Activated naive CD4-positive, alpha-beta T cell treated with anti-CD3 and anti-CD28 coated beads, Interleukin-2, amount 50 U/mL, for 24 hours (primary cell): ENCODE results near the gene C9orf78.

Source experiments
- H3K27ac Mint-ChIP-seq: one replicate; pipeline ENCODE4 v1.8.0; 2021; ENCODE audit warnings: mild to moderate bottlenecking, mixed read lengths
- H3K27me3 Mint-ChIP-seq: one replicate; pipeline ENCODE4 v1.8.0; 2021; ENCODE audit warnings: mixed read lengths
- H3K36me3 Mint-ChIP-seq: one replicate; pipeline ENCODE4 v1.8.0; 2021; ENCODE audit warnings: mixed read lengths
- H3K4me1 Mint-ChIP-seq: one replicate; pipeline ENCODE4 v1.8.0; 2021; ENCODE audit warnings: mixed read lengths
- H3K4me3 Mint-ChIP-seq: one replicate; pipeline ENCODE4 v1.8.0; 2021; ENCODE audit warnings: mild to moderate bottlenecking, mixed read lengths
- H3K9me3 Mint-ChIP-seq: one replicate; pipeline ENCODE4 v1.8.0; 2021; ENCODE audit warnings: mixed read lengths

Gene C9orf78, protein sequence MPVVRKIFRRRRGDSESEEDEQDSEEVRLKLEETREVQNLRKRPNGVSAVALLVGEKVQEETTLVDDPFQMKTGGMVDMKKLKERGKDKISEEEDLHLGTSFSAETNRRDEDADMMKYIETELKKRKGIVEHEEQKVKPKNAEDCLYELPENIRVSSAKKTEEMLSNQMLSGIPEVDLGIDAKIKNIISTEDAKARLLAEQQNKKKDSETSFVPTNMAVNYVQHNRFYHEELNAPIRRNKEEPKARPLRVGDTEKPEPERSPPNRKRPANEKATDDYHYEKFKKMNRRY

DNA sequence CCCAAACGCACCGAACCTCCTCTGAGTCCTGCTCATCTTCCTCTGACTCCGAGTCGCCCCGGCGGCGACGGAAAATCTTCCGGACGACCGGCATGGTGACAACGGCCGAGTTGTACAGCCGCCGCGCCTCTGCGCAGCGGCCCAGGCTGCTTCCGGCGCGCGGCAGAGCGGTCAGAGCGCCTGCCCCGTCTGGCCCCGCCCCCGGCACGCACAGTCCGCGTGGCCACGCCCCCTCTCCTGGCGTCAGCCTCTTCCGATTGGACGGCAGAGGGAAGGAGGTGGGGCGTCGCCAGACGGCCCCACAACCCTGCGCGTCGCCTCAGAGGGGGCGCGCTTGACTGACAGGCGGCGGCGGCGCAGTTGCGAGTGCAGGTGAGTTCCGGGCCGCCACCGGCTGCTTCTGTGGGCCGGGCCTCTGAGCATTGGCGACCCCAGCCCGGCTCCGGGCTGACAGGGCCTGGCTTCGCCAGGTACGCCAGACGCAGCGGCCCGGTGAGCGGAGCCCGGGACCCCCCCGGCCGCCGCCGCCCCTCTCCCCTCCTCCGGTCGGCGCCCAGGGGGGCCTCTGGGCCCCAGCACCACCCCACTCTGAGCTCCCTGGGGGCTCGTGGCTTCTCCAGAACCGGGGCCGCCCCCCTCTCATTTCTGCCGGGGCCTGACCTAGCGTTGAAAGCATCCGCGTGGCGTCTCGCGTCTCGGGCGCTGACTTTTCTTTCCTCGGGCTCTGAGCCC lies at the start of gene C9orf78, which contains the start of gene USP20:
Gene C9orf78, minus strand, starts transcription at position 148 of the 732 bp plus-strand sequence. Its CDS starts 54 bp downstream, at position 94.
Gene USP20, plus strand, starts transcription at position 331 of the 732 bp plus-strand sequence. CDS start 17,098 bp downstream, outside the sequence.
- peak within 1 kb of the TSS; percentile 98 for H3K27ac Mint-ChIP-seq
- H3K9me3 Mint-ChIP-seq = no peaks in the 10 kb centered on the region
- H3K36me3 Mint-ChIP-seq = peaks cover 6% of the 10 kb centered on the region
- H3K4me3 Mint-ChIP-seq = peak within 1 kb of the TSS; percentile 98
- peaks cover 62% of the 10 kb centered on the region for H3K4me1 Mint-ChIP-seq
- no peaks in the 10 kb centered on the region for H3K27me3 Mint-ChIP-seq

DNA sequence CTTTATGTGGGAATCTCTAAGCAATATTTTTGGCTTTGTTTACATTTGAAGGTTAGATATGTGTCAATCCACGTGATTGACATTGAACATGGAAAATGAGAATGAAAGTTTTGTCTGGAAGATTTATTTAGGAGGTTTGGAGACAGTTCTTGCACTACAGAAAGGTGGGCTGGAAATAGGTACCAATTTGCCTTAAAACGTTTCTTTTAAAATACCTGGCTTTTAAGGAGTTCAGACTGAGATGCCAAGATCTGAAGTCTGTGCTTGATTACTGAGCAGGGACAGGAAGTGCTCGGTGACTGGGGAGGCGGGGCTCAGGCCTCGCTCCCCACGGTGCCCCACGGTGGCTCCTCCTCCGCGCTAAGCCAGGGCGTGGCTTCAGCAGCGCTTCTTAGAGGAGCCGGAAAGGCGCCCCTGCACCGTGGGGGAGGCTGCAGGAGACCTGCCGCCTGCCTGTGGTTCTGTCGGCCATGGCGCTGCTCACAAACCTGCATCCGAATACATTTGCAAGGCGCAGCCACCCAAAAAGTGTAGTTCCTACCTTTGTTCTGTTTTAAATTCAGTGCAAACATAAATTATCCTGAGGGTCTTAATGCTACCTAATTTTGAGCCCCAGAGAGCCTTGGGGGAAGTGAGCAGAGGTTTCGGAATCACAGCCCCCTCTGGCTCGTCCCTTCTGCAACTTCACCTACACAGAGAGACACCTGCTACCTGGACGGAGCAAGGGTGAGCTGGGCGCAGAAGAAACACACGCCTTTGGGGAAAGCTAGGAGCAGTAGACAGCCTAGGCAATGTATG lies 49.3 kb upstream of the C9orf78 start:
- Mint-ChIP-seq H3K4me3 (peak overlapping the region; percentile 89), H3K27me3 (no peaks in the 10 kb centered on the region), H3K4me1 (peaks cover 46% of the 10 kb centered on the region), H3K9me3 (no peaks in the 10 kb centered on the region), H3K27ac (peak overlapping the region; percentile 97), H3K36me3 (peaks cover 3% of the 10 kb centered on the region)

DNA sequence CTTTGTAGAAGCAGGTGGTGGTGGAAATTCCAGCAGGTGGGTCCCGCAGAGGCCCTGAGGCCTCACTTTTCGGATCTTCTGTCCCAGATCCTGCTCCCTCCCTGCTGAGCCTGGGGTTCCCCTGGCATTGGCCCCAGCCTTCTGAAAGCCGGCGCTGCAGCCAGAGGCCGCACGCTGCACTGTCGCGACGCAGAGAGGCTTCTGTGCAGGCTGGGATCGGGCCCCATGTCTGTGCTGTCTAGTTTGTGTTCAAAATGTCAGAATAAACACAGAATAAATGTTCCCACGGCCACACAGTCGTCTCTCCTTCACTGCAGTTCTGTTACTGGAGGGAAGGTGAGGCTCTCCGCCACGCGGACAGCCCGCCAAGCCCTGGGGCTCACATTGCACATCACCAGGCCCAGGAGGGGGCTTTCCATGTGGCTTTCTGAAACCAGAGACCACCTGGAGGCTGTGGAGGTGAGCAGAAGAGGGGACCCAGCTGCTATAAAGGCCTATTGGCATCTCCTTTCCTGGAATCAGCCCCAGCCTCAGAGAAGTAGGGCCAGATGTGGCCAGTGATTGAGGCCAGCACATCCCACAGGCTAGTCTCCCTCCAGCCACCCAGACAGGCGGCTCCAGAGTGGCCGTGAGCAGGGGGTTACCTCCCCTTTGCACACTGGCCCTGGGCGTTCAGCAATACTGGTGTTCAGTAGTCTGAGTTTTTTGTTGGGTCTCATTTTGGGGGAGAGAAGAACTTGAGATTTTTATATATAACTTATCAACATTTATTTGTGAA lies 46.7 kb upstream of the C9orf78 start:
- Mint-ChIP-seq H3K9me3 (no peaks in the 10 kb centered on the region), H3K27ac (no peak overlapping the region), H3K27me3 (no peaks in the 10 kb centered on the region), H3K4me3 (no peak overlapping the region), H3K4me1 (peaks cover 19% of the 10 kb centered on the region), H3K36me3 (peaks cover 2% of the 10 kb centered on the region)

DNA sequence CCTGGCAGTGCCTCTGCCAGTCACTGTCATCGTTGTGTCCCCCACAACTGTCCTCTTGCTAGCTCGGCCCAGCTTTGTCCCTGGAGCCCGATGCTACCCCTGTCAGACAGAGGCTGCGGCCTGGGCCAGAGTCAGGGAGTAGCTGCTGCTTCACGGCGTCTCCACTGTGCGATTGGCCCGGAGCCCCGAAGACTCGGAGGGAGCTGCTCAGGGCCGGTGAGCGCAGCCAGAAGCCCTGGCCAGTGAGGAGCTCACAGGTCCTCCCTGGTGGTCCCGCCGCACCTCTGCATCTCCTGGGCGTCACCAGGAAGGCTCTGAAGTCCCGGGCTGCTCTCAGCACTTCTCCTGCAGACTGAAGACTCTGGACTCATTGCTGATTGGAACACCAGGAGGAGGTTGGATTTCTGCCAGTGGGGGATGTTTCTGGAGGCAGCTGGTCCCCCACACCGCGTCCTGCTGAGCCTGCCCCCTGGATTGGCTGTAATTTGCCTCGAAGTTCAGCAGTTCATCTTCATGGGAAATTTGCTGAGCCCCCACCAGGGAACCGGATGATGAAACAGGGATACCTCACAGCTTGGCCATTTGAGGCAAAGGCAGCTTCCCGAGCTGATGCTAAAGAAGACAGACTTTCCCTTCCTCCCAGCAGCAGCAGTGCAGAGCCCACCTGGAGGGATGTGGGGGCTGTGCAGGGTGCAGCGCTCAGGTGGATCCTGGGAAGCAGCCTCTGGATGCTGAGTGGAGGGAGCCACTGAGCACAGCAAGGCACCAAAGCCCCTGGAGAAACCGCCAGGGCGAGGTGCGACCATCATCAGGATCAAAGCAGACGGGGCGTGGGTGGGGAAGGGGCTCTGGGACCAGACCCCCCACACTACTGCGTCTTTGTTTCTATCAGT lies 45.8 kb upstream of the C9orf78 start:
- Mint-ChIP-seq H3K27me3 (no peaks in the 10 kb centered on the region), H3K27ac (no peak overlapping the region), H3K4me1 (peaks cover 14% of the 10 kb centered on the region), H3K9me3 (no peaks in the 10 kb centered on the region), H3K36me3 (peaks cover 2% of the 10 kb centered on the region), H3K4me3 (no peak overlapping the region)

DNA sequence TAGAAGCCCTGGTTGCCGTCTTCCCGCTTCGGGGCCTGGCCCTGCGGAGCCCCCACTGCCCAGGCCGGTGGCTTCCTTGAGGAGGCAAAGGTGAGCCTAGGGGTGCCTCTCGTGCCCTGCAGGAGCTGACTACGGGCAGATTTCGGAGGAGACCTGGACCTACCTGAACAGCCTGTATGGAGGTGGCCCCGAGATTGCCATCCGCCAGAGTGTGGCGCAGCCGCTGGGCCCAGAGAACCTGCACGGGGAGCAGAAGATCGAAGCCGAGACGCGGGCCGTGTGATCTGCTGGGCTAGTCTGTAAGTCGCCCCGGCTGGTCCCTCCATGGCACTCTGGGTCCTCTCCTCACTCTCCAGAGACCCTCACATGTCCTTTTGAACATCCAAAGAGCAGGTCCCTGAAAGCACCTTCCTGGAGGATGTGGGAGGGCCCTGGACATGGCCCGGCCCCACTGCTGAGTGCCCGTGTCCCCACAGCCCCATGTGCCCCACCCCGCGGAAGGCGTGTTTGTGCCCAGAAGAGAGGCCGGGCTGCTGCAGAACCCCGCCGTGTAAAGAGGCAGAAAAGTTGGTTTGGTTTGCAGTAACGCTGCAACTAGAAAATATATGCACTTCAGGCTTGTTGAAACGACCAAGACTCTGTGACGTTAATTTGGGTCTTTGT lies 45.0 kb upstream of the C9orf78 start:
- H3K27ac Mint-ChIP-seq = no peak overlapping the region
- peaks cover 2% of the 10 kb centered on the region for H3K36me3 Mint-ChIP-seq
- H3K27me3 Mint-ChIP-seq = no peaks in the 10 kb centered on the region
- no peaks in the 10 kb centered on the region for H3K9me3 Mint-ChIP-seq
- no peak overlapping the region for H3K4me3 Mint-ChIP-seq
- peaks cover 14% of the 10 kb centered on the region for H3K4me1 Mint-ChIP-seq

DNA sequence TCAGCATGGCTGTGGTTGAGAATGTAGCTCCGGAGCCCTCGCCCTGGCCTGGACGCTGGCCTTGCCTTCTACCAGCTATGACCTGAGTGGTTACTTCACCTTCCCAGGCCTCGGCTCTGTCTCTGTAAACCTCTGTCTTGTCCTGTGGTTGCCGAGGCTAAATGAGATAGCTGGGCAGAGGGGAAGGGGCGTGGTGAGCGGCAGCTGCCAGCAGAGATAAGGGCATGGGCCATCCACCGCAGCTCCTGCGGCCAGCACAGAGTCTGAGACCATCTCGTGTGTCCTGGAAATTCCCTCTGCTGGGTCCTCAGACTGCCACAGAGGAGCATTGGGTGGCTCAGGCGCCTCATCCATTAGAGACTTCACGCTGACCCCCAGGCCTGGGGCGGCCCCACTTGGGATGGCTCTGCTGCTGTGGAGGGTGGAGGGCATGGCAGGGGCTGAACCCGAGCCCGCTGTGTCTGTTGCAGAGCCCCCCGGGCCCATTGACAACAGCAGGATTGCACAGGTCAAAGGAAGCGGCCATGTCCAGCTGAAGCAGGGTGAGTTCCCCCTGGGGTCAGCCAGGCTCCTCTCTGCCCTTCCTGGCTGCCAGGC lies 44.1 kb upstream of the C9orf78 start:
- Mint-ChIP-seq H3K27ac (no peak overlapping the region), H3K4me1 (peaks cover 12% of the 10 kb centered on the region), H3K9me3 (no peaks in the 10 kb centered on the region), H3K36me3 (peaks cover 6% of the 10 kb centered on the region), H3K27me3 (no peaks in the 10 kb centered on the region), H3K4me3 (no peak overlapping the region)

DNA sequence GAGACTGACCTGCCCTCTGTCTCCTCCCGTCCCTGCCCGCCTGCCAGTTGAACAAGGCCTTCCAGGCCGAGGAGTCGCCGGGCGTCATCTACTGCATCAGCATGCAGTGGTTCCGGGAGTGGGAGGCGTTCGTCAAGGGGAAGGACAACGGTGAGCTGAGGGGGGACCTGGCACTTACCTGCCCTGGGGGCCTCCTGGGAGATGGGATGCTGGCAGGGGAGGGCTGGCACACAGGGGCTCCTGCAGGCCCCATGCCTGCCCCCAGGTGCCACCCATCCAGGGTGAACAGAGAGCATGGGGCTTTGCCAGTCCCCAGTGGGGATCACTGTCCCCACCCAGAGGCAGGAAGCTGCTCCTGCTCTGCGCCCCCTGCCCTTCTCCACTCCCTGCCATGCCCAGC lies 43.2 kb upstream of the C9orf78 start:
- Mint-ChIP-seq H3K27ac (peak overlapping the region; percentile 41), H3K9me3 (no peaks in the 10 kb centered on the region), H3K4me1 (peaks cover 10% of the 10 kb centered on the region), H3K27me3 (no peaks in the 10 kb centered on the region), H3K4me3 (no peak overlapping the region), H3K36me3 (peaks cover 10% of the 10 kb centered on the region)

DNA sequence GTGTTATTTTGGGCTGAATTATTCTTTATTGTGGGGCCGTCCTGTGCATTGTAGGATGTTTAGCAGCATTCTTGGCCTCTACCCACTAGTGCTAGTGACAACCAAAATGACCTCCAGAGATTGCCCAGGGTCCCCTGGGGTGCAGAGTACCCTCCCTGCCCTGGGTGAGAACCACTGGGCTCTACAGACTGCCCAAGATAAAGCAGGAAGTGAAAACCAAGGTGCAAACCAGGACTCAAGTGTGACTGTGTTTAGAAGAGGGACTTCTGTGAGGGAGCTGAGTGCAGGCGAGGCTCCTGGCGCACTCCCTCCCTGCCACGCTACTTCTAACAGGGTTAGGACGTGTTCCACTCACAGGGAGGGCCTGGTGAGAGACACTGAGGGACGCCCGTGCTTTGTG lies 41.7 kb upstream of the C9orf78 start:
- Mint-ChIP-seq H3K36me3 (peaks cover 11% of the 10 kb centered on the region), H3K27ac (peak overlapping the region; percentile 77), H3K4me1 (peaks cover 21% of the 10 kb centered on the region), H3K4me3 (no peak overlapping the region), H3K27me3 (no peaks in the 10 kb centered on the region), H3K9me3 (no peaks in the 10 kb centered on the region)

DNA sequence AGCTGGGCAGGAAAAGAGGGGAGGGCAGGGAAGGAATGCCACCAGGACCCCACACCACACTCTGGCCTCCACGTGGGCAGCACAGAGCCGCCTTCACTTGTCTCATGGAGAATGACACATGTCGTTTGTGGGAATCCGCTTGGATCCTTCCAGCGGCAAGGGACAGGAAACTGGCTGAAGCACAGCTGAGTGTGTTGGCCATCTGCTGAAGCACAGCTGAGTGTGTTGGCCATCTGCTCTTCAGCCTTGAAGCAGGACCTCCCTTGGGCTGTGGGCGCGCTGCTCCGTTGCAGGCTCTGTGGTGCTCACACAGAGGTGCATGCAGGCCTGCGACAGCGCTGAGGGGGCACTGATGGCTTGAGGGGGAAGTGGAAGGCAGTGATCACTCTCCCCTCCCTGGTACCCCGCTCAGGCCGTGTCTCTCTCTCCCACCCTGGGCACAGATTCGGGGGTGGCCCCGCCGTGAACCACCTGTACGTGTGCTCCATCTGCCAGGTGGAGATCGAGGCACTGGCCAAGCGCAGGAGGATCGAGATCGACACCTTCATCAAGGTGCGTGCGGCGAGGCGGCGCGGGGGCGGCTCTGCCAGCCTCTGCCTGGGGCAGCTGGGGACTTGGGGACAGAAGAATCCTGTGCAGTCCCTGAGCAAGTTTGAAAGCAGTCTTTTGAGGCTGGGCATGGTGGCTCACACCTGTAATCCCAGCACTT lies 40.8 kb upstream of the C9orf78 start:
- no peaks in the 10 kb centered on the region for H3K27me3 Mint-ChIP-seq
- peaks cover 11% of the 10 kb centered on the region for H3K36me3 Mint-ChIP-seq
- no peak overlapping the region for H3K27ac Mint-ChIP-seq
- H3K4me1 Mint-ChIP-seq = peaks cover 30% of the 10 kb centered on the region
- H3K9me3 Mint-ChIP-seq = no peaks in the 10 kb centered on the region
- no peak overlapping the region for H3K4me3 Mint-ChIP-seq

DNA sequence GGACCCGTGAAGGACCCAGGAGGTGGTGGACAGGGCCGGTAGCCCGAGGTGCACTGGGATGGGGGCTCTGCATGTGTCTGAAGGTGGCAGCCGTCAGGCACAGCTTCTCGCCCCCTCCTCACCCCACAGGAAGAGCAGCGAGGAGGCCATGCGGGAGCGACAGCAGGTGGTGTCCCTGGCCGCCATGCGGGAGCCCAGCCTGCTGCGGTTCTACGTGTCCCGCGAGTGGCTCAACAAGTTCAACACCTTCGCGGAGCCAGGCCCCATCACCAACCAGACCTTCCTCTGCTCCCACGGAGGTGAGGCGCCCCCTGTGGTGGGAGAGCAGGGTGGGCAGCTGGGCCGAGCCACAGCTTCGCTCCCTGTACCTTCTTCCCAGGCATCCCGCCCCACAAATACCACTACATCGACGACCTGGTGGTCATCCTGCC lies 40.1 kb upstream of the C9orf78 start:
- no peak overlapping the region for H3K4me3 Mint-ChIP-seq
- H3K27ac Mint-ChIP-seq = no peak overlapping the region
- no peaks in the 10 kb centered on the region for H3K9me3 Mint-ChIP-seq
- H3K36me3 Mint-ChIP-seq = peaks cover 10% of the 10 kb centered on the region
- peaks cover 33% of the 10 kb centered on the region for H3K4me1 Mint-ChIP-seq
- H3K27me3 Mint-ChIP-seq = no peaks in the 10 kb centered on the region

DNA sequence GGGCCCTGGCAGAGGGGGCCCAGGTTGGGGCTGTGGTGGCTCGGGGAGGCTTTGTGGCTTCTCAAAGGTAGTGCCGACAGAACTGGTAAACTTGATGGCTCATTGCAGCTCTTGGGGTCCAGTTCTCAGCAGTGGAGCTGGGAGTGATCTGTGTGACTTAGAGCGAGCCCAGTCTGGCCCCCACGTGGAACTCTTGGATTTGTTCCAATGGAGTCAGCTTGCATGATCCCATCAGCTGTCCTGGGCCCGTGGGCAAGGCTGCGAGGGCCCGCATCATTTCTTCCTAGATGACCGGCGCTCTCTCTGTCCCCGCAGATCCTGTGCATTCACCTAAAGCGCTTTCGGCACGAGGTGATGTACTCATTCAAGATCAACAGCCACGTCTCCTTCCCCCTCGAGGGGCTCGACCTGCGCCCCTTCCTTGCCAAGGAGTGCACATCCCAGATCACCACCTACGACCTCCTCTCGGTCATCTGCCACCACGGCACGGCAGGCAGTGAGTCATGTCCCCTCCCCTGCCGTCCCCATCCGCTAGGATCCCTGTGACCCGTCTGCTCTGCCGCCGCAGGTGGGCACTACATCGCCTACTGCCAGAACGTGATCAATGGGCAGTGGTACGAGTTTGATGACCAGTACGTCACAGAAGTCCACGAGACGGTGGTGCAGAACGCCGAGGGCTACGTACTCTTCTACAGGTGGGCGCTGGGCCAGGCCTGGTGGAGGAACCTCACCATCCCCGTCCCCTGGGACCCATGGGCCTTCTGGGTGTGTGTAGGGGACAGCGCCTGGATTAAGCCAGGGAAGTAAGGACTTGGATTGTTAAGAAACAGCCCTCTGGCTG lies 39.4 kb upstream of the C9orf78 start:
- H3K4me1 Mint-ChIP-seq = peaks cover 39% of the 10 kb centered on the region
- peaks cover 10% of the 10 kb centered on the region for H3K36me3 Mint-ChIP-seq
- peak overlapping the region; percentile 51 for H3K27ac Mint-ChIP-seq
- H3K4me3 Mint-ChIP-seq = no peak overlapping the region
- H3K27me3 Mint-ChIP-seq = no peaks in the 10 kb centered on the region
- no peaks in the 10 kb centered on the region for H3K9me3 Mint-ChIP-seq

DNA sequence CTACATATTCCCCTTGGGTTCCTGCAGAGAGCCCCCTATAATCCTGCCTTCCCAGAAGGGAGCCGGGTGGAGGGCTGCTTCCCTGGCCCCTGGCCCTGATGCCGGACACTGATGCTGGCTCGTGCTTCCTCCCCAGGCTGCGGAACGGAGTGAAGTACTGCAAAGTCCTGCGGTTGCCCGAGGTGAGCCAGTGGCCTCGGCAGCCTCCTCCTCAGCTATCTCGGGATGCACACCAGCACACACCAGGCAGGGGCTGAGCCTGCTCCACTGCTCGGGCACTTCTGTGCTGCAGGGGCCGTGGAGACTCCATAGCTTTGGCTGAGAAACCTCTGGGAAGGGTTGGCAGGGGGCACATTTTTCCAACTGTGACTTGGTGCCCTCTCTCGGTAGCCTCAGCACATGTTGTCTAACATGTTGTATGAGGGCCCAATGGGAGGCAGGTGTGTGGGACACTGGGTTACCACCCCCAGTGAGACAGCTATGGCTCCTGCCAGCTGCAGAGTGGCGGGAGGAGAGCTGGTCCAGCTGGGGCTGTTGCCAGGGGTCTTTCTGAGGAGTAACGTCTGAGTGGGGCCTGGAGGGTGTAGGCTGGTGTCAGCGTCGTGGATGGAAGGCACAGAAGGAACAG lies 38.6 kb upstream of the C9orf78 start:
- Mint-ChIP-seq H3K9me3 (no peaks in the 10 kb centered on the region), H3K27ac (peak overlapping the region; percentile 49), H3K36me3 (peaks cover 10% of the 10 kb centered on the region), H3K4me1 (peaks cover 47% of the 10 kb centered on the region), H3K27me3 (no peaks in the 10 kb centered on the region), H3K4me3 (peak overlapping the region; percentile 42)
